ENCODE results near the gene ZDHHC3.
"Not testable (repeated sequence)": the region's sequence is repeated elsewhere in the genome, so short reads cannot be mapped to it uniquely, and the experiment has no call there.

The ZDHHC3 gene

GRCh38 chr3:44996556-44996969, 20.6 kb upstream of the ZDHHC3 start:
- no peak for DNase-seq (ENCODE audit: low read depth in 2 of 3, low spot score in 2 of 3)

DNA sequence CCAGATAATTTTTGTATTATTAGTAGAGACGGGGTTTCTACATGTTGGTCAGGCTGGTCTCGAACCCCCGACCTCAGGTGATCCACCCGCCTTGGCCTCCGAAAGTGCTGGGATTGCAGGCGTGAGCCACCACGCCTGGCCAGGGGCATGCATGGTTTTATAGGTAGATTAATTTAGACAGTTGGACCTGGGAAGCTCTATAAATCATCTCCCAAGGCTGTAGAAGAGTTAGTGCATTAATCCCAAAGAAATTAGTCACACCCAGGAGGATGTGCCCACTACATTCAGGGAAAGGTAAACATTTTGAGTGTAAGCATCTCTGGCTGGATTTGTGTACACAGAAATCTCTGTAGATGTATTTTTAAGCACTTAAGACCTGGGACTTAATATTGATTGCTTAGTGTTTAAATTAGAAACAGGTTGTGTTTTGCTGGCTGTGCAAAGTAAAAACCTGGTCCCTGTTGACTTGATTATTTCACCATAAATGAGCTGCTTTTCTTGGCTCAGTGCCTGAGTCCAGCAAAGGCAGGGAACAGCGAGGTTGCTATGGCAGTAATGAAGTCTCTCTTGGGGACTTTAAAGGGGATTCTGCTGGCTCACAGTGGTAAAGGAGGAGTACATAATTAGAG, 19.3 kb upstream of the ZDHHC3 start:
- DNase-seq (ENCODE audit: low read depth in 2 of 3, low spot score in 2 of 3): no peak

DNA sequence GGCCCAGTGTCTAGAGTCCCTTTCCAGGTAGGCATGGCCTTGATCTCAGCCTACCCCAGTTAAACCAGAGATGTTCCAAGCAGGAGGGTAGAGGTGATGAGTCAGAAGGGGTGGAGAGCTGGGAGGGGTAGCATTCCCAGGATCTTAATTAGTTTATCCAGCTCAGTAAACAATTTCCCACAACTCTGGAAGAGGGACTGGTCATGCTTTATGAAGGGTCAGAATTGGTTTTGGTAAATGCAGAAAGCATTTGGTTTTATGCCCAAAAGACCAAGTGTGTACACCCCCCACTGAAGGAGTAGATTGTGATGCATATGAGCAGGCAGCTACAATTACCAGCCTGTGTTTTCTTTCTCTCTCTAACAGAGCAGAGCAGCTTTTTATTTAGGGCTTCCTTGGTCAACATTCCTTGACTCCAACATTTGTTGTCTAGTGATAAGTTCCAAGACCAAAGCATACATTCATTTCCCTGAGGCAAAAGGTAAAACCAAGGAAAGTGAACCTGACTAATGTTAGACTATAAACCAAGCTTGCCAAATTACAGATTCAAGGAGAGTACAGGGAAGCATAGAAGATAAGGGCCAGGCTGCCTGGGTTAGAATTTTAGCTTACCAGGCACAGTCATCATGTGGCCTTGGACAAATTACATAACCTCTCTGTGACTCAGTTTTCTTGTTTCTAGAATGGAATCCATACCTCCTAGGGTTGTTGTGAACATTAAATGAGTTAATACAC, 17.7 kb upstream of the ZDHHC3 start:
- no peak for DNase-seq (ENCODE audit: low read depth in 2 of 3, low spot score in 2 of 3)

- no peak for DNase-seq (ENCODE audit: low read depth in 2 of 3, low spot score in 2 of 3)
Observed at GRCh38 chr3:44992555-44993470, 16.8 kb upstream of the ZDHHC3 start.

- no peak for DNase-seq (ENCODE audit: low read depth in 2 of 3, low spot score in 2 of 3)
Observed at GRCh38 chr3:44991326-44991725, 15.4 kb upstream of the ZDHHC3 start.

GRCh38 chr3:44989636-44990373, 13.8 kb upstream of the ZDHHC3 start:
- DNase-seq (ENCODE audit: low read depth in 2 of 3, low spot score in 2 of 3): no peak

- no peak for DNase-seq (ENCODE audit: low read depth in 2 of 3, low spot score in 2 of 3)
Observed at GRCh38 chr3:44989141-44989540, 13.2 kb upstream of the ZDHHC3 start.

- no peak for DNase-seq (ENCODE audit: low read depth in 2 of 3, low spot score in 2 of 3)
Observed at GRCh38 chr3:44988073-44988472, 12.1 kb upstream of the ZDHHC3 start.

- no peak for DNase-seq (ENCODE audit: low read depth in 2 of 3, low spot score in 2 of 3)
Observed at GRCh38 chr3:44987332-44987731, 11.4 kb upstream of the ZDHHC3 start.

GRCh38 chr3:44986330-44986729, 10.4 kb upstream of the ZDHHC3 start:
- not testable (repeated sequence) for DNase-seq (ENCODE audit: low read depth in 2 of 3, low spot score in 2 of 3)

GRCh38 chr3:44984335-44984734, 8.4 kb upstream of the ZDHHC3 start:
- no peak for DNase-seq (ENCODE audit: low read depth in 2 of 3, low spot score in 2 of 3)

- no peak for DNase-seq (ENCODE audit: low read depth in 2 of 3, low spot score in 2 of 3)
Observed at GRCh38 chr3:44983484-44983941, 7.5 kb upstream of the ZDHHC3 start.

DNA sequence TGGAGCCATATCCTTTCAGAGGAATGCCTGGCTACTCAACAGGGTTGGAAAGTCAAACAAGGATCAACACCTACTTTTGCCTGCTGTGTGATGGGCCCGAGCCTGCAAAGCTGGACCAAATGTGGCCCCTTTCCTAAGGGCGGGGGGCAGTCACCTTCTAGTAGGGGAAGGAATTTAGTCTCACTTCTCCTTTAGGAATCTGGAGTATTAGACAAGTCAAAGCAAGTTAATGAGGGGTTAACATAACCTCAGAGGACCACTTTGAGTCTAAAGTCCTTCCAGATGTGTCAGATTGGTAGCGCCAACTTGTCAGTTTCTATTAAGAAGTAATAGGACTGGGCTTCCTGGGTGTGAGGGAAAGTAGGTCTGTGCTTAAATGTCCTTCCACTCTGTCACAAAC, 6.8 kb upstream of the ZDHHC3 start:
- no peak for DNase-seq (ENCODE audit: low read depth in 2 of 3, low spot score in 2 of 3)

- no peak for DNase-seq (ENCODE audit: low read depth in 2 of 3, low spot score in 2 of 3)
Observed at GRCh38 chr3:44981751-44982150, 5.8 kb upstream of the ZDHHC3 start.

DNA sequence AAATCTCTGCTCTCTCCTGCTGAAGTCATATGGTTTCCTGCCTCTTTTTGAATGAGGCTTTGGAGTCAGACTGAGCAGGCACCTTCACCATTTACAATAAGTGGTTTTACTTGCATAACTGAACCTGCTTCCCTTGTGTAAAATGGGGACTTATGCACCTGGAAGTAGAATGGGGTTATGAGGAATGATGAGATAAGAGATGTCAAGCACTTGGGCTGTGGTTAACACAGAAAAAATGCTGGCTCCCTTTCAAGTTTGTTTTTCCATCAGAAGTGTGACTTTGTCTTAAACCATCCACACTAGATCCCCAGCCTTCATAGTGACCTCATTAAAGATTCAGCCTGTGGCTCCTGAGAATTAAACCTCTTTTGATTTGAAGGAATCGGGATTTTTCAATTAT, 5.2 kb upstream of the ZDHHC3 start:
- DNase-seq (ENCODE audit: low read depth in 2 of 3, low spot score in 2 of 3): no peak

DNA sequence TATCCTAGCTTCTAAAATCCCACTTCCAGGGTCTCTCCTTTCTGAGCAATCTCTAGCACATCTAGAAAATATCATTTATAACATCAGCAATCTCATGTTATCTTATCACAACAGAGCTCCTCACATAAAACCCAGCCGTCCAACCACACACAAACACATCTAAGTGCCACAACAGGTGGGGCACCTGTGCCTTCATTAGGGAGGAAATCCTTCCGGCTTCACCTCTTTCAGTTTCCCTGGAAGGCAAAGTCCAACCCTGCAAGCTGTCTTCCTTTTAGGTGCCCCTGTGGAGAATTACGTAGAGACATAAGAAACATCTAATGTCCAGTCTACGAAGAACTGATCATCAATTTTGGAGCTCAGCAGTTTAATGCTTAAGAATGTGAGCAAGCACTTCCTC, 1.6 kb downstream of the ZDHHC3 start:
- no peak for DNase-seq (ENCODE audit: low read depth in 2 of 3, low spot score in 2 of 3)

GRCh38 chr3:44970926-44971490, 5.0 kb downstream of the ZDHHC3 start:
- no peak for DNase-seq (ENCODE audit: low read depth in 2 of 3, low spot score in 2 of 3)

DNA sequence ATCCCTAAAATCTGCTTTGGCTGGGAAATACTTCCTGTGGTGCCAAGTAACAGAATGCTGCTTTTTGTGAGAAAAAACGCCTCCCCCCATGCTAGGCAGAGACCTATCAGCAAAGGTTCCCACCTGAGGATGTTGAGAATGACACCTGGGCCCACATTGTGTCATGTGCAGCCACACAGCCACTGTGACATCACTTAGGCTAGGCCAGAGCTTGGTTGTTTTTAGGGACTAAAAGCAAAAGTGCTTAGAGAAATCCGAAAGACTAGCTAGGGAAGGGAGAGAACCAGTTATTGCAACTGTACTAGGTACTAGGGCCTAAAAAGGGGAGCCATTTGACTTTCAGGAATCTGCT, 6.2 kb downstream of the ZDHHC3 start:
- no peak for DNase-seq (ENCODE audit: low read depth in 2 of 3, low spot score in 2 of 3)

- no peak for DNase-seq (ENCODE audit: low read depth in 2 of 3, low spot score in 2 of 3)
Observed at GRCh38 chr3:44969154-44969827, 6.7 kb downstream of the ZDHHC3 start.

DNA sequence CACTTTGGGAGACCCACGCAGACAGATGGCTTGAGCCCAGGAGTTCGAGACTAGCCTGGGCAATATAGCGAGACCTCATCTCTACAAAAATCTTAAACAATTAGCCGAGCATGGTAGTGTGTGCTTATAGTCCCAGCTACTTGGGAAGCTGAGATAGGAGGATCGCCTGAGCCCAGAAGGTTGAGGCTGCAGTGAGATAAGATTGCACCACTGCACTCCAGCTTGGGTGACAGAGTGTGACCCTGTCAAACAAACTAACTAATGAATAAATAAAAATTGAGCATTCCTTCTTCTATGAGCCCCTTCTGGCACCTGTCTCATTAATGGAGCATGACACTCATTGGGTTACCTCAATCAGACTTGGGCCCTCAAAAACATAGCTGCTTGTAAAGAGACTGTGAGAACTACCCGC, 7.5 kb downstream of the ZDHHC3 start:
- no peak for DNase-seq (ENCODE audit: low read depth in 2 of 3, low spot score in 2 of 3)

All from activated CD8-positive, alpha-beta memory T cell treated with anti-CD3 and anti-CD28 coated beads for 48 hours (primary cell).